Measurements from ENCODE around the gene TMEM62. TPM values are rescaled to one million over a fixed set of nuclear protein-coding genes. Genes with fewer than 3 reads are reported as not detected.
"Not testable (repeated sequence)": the region's sequence is repeated elsewhere in the genome, so short reads cannot be mapped to it uniquely, and the experiment has no call there.

TMEM62 gene
- total RNA-seq, 4 donors from 2014 or later, result 43.3 to 87.5 (median 57.0) TPM

GRCh38 chr15:43218908-43219706 is 85.7 kb downstream of the TMEM62 start:
- H3K27me3 ChIP-seq, result no peaks in the 10 kb centered on the region
- H3K9me3 ChIP-seq, result no peaks in the 10 kb centered on the region
- no peak for TF ChIP-seq POLR2A (IDR thresholded peaks at IDR 0.05)
- TF ChIP-seq, protein P1, sequence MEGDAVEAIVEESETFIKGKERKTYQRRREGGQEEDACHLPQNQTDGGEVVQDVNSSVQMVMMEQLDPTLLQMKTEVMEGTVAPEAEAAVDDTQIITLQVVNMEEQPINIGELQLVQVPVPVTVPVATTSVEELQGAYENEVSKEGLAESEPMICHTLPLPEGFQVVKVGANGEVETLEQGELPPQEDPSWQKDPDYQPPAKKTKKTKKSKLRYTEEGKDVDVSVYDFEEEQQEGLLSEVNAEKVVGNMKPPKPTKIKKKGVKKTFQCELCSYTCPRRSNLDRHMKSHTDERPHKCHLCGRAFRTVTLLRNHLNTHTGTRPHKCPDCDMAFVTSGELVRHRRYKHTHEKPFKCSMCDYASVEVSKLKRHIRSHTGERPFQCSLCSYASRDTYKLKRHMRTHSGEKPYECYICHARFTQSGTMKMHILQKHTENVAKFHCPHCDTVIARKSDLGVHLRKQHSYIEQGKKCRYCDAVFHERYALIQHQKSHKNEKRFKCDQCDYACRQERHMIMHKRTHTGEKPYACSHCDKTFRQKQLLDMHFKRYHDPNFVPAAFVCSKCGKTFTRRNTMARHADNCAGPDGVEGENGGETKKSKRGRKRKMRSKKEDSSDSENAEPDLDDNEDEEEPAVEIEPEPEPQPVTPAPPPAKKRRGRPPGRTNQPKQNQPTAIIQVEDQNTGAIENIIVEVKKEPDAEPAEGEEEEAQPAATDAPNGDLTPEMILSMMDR (IDR thresholded peaks at IDR 0.05), result no peak
- DNase-seq, result no peak
- no peak overlapping the region for H3K27ac ChIP-seq
- no peaks in the 10 kb centered on the region for H3K36me3 ChIP-seq
- H3K4me3 ChIP-seq, result no peak overlapping the region
- H3K4me1 ChIP-seq, result no peaks in the 10 kb centered on the region

DNA sequence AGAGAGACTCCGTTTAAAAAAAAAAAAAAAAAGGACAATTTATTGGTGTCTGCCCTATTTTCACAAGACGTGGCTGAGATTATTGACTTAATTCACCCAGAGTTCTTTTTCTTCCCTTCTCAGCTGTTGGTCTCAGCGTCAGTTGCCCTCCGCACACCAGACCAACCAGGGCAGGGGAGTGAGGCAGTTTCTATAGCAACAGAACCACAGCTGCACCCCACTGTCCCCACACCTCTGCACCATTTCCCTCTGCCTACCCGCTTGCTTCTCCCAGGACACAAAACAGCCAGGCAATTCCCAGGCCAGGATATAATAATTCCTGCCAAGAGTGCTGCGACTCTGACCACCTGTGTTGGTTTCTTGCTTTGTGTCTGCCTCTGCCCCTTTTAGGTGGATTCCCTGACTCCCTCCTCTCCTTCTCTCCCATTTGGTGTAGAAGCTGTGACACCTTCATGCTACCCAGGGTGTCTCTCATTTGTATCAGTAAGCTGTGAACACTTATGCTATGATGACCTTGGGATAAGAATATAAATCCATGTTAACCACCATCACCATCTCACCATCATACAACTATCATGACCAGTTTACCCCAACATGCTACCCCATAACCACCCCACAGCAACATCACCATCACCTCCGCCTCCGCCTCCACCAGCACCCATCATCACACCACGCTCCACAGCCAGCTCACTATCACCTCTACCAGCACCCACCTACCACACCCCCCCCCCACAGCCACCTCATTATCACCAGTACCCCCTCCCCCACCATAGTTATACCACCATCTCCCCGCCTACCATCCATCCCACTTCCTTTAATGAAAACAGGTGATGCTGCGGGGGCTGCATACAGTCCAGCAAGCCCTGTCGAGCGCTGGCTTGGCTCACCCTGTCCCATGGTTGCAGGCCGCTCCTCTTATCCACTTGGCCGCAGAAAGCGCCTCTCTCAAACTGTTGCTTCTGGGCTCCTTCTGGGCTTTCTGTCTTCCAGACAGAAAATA is 86.8 kb downstream of the TMEM62 start:
- no peak for DNase-seq
- TF ChIP-seq POLR2A (IDR thresholded peaks at IDR 0.05), result no peak
- TF ChIP-seq, protein P1 (IDR thresholded peaks at IDR 0.05), result no peak
- H3K36me3 ChIP-seq, result no peaks in the 10 kb centered on the region
- H3K9me3 ChIP-seq, result no peaks in the 10 kb centered on the region
- H3K4me3 ChIP-seq, result no peak overlapping the region
- no peak overlapping the region for H3K27ac ChIP-seq
- H3K27me3 ChIP-seq, result no peaks in the 10 kb centered on the region
- H3K4me1 ChIP-seq, result no peaks in the 10 kb centered on the region

DNA sequence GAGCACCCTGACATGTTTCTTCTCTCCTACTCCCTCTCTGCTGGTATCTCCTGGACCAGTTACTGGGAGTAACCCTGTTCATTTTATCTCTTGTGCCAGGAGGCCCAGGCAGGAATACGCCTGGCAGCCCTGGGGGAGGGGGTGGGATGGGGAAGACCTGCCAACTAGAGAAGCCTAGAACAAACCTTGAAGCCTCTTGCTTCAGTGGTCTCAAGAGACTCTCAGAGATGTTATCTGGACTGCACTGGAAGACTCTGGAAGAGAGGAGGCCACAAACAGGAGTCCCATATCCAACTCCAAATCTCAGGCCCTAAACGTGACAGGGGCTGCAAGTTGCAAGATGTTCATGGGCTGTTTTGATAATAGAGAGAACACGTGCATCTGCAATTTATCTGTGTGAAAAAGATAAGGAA is 87.6 kb downstream of the TMEM62 start, which contains the start of gene EPB42:
Gene EPB42 (minus strand): TSS at position 28 of the 413 bp plus-strand sequence. CDS start 193 bp downstream, outside the sequence.
- Histone ChIP-seq H3K4me3 (no peak within 1 kb of the TSS), H3K9me3 (no peaks in the 10 kb centered on the region), H3K27me3 (no peaks in the 10 kb centered on the region), H3K36me3 (no peaks in the 10 kb centered on the region), H3K27ac (no peak within 1 kb of the TSS), H3K4me1 (no peaks in the 10 kb centered on the region)
- no peak for TF ChIP-seq POLR2A (IDR thresholded peaks at IDR 0.05)
- TF ChIP-seq, protein P1 (IDR thresholded peaks at IDR 0.05), result no peak
- DNase-seq, result no peak

GRCh38 chr15:43221422-43221821 is 88.0 kb downstream of the TMEM62 start:
- Histone ChIP-seq H3K4me1 (no peaks in the 10 kb centered on the region), H3K36me3 (no peaks in the 10 kb centered on the region), H3K4me3 (no peak overlapping the region), H3K9me3 (no peaks in the 10 kb centered on the region), H3K27ac (no peak overlapping the region), H3K27me3 (no peaks in the 10 kb centered on the region)
- TF ChIP-seq POLR2A (IDR thresholded peaks at IDR 0.05), result no peak
- TF ChIP-seq, protein P1 (IDR thresholded peaks at IDR 0.05), result no peak
- DNase-seq, result no peak

DNA sequence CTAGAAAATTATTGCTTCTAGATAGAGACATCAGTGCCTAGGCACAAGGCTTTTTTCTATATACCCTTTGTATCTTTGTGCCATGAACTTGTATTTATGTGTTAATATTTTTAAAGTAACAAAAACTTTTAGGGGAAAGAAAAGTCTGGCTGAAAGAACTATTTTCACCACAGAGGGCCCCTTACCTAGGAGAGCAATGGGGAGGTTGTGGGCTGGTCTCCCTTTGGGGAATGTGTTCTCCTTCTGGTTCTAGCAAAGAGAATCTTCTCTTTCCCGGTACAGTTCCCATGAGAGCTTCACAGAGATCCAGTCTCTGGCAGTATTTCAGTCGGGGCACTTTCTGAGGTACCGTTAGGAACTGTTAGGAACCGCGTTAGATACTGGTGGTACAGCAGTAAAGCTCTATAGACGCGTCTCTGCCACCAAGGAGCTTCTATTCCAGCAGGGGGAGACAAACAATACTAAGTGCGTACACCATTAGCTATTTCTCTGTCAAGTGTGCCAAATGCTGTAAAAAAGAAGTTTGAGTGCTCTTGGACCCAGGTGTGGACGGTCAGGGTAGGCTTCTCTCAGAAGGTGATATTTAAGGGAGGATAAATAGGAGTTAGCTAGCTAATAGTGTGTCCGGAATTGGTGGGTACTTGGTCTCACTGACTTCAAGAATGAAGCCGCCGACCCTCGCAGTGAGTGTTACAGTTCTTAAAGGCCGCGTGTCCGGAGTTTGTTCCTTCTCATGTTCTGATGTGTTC is 92.0 kb downstream of the TMEM62 start:
- no peaks in the 10 kb centered on the region for H3K4me1 ChIP-seq
- no peak overlapping the region for H3K4me3 ChIP-seq
- TF ChIP-seq, protein P1 (IDR thresholded peaks at IDR 0.05), result peak; percentile 39 to 71 (median 63)
- no peak for TF ChIP-seq POLR2A (IDR thresholded peaks at IDR 0.05)
- H3K27ac ChIP-seq, result no peak overlapping the region
- H3K9me3 ChIP-seq, result no peaks in the 10 kb centered on the region
- H3K36me3 ChIP-seq, result no peaks in the 10 kb centered on the region
- peak in 2 of 3 donors; percentile 39 to 61 for DNase-seq
- H3K27me3 ChIP-seq, result no peaks in the 10 kb centered on the region

DNA sequence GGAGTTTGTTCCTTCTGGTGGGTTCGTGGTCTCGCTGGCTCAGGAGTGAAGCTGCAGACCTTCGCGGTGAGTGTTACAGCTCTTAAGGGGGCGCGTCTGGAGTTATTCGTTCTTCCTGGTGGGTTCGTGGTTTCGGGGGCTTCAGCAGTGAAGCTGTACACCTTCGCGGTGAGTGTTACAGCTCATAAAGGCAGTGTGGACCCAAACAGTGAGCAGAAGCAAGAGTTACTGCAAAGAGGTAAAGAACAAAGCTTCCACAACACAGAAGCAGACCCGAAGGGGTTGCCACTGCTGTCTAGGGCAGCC is 92.5 kb downstream of the TMEM62 start:
- not testable (repeated sequence) for DNase-seq, H3K4me3 ChIP-seq, H3K9me3 ChIP-seq, H3K27ac ChIP-seq, H3K27me3 ChIP-seq, H3K4me1 ChIP-seq, H3K36me3 ChIP-seq
